ENCODE measurements around the gene RBM20.
A peak's percentile ranks its signal among the peaks of the same experiment; 100 is the strongest.
"Not testable (repeated sequence)": the region's sequence is repeated elsewhere in the genome, so short reads cannot be mapped to it uniquely, and the experiment has no call there.

RBM20 gene

GRCh38 chr10:110637558-110638053 is 6.5 kb upstream of the RBM20 start:
- ATAC-seq: no peak; the same call in 2 of the 3 replicates
- TF ChIP-seq ZC3H10 (CRISPR knock-in tag; IDR thresholded peaks at IDR 0.05) (no peak), ZNF565 (CRISPR knock-in tag; conservative IDR thresholded peaks at IDR 0.05; ENCODE audit: low read depth) (no peak), SNAI2 (CRISPR knock-in tag; IDR thresholded peaks at IDR 0.05) (no peak), RARB (CRISPR knock-in tag; IDR thresholded peaks at IDR 0.05) (no peak), ZNF70 (CRISPR knock-in tag; IDR thresholded peaks at IDR 0.05) (no peak)

GRCh38 chr10:110638319-110638718 is 5.8 kb upstream of the RBM20 start:
- no peak for TF ChIP-seq ARNTL (CRISPR knock-in tag; IDR thresholded peaks at IDR 0.05; ENCODE audit: borderline replicate concordance, low read depth)
- no peak for ATAC-seq

GRCh38 chr10:110639046-110639445 is 5.1 kb upstream of the RBM20 start:
- not testable (repeated sequence) for ATAC-seq

- ATAC-seq: not testable (repeated sequence)
Observed at GRCh38 chr10:110639858-110640257, 4.3 kb upstream of the RBM20 start.

GRCh38 chr10:110641256-110641655 is 2.9 kb upstream of the RBM20 start:
- TF ChIP-seq TCF4 (CRISPR knock-in tag; IDR thresholded peaks at IDR 0.05; ENCODE audit: borderline replicate concordance) (peak; percentile 27; the same call in 1 of the 2 replicates), RARB (CRISPR knock-in tag; IDR thresholded peaks at IDR 0.05) (0 out of 2 replicates have a peak, but pooled peaks have one; percentile 70), PPARA (CRISPR knock-in tag; IDR thresholded peaks at IDR 0.05; ENCODE audit: borderline replicate concordance) (no peak), OSR1 (CRISPR knock-in tag; IDR thresholded peaks at IDR 0.05) (no peak), TSHZ2 (CRISPR knock-in tag; IDR thresholded peaks at IDR 0.05) (no peak), CREB5 (CRISPR knock-in tag; IDR thresholded peaks at IDR 0.05; ENCODE audit: low read depth) (no peak), CSDC2 (CRISPR knock-in tag; IDR thresholded peaks at IDR 0.05) (no peak), ZNF8 (CRISPR knock-in tag; IDR thresholded peaks at IDR 0.05) (no peak), SNAI2 (CRISPR knock-in tag; IDR thresholded peaks at IDR 0.05) (no peak), ESRRG (CRISPR knock-in tag; IDR thresholded peaks at IDR 0.05) (no peak), ISL1 (CRISPR knock-in tag; IDR thresholded peaks at IDR 0.05) (0 out of 2 replicates have a peak, but pooled peaks have one; percentile 7), ARNTL (CRISPR knock-in tag; IDR thresholded peaks at IDR 0.05; ENCODE audit: borderline replicate concordance, low read depth) (no peak), PATZ1 (CRISPR knock-in tag; IDR thresholded peaks at IDR 0.05; ENCODE audit: borderline replicate concordance) (peak; percentile 15; the same call in 1 of the 2 replicates), ZC3H10 (CRISPR knock-in tag; IDR thresholded peaks at IDR 0.05) (no peak), ZFP3 (CRISPR knock-in tag; IDR thresholded peaks at IDR 0.05) (no peak), CSRNP3 (CRISPR knock-in tag; IDR thresholded peaks at IDR 0.05) (no peak), TOX (CRISPR knock-in tag; IDR thresholded peaks at IDR 0.05; ENCODE audit: borderline replicate concordance) (peak; percentile 57; the same call in 1 of the 2 replicates), POU6F1 (CRISPR knock-in tag; IDR thresholded peaks at IDR 0.05; ENCODE audit: borderline replicate concordance, low read depth) (no peak), ZNF70 (CRISPR knock-in tag; IDR thresholded peaks at IDR 0.05) (no peak), ZNF565 (CRISPR knock-in tag; conservative IDR thresholded peaks at IDR 0.05; ENCODE audit: low read depth) (0 out of 2 replicates have a peak, but pooled peaks have one; percentile 18)
- ATAC-seq: peak; percentile 14; the same call in 2 of the 3 replicates

Data from SK-N-SH treated with all-trans-retinoic acid at 6 μM for 48 hours (cell line).